HT1080 (cell line): Measurements from ENCODE around the gene CC2D1B. TPM values are rescaled to one million over a fixed set of nuclear protein-coding genes. Genes with fewer than 3 reads are reported as not detected.

Source experiments
- DNase-seq: peaks from one replicate; pipeline ENCODE4 v3.0.0-alpha.2; 2015; ENCODE audit warnings: low read depth
- total RNA-seq: library from RNA; depleted of rRNA; stranded (reverse); fragments of >200 nt; shearing (Covaris generic); gene quantifications from 2 replicates; pipeline ENCODE4 v1.2.3, GENCODE V29; 2014; rRNA removed

The CC2D1B gene
- total RNA-seq, 1 experiment from 2014 or later: 39.0 TPM

GRCh38 chr1:52306227-52307006 lies 59.6 kb downstream of the CC2D1B start:
- no peak for DNase-seq

GRCh38 chr1:52305417-52306226 lies 60.4 kb downstream of the CC2D1B start:
- DNase-seq: no peak

Other genes starting within 250 kb of the CC2D1B start
- 15.5 and 22.5 TPM in 2 replicates for gene ZFYVE9, start 224.1 kb downstream of the CC2D1B start, total RNA-seq
- gene ORC1, start 38.2 kb upstream of the CC2D1B start, total RNA-seq: 27.4 and 34.4 TPM in 2 replicates
- 15.4 and 26.7 TPM in 2 replicates for gene PRPF38A, start 38.4 kb upstream of the CC2D1B start, total RNA-seq
- 21.7 and 27.9 TPM in 2 replicates for gene TUT4, start 186.9 kb upstream of the CC2D1B start, total RNA-seq
- not detected in 2 replicates for gene GPX7, start 236.2 kb upstream of the CC2D1B start, total RNA-seq